HepG2 (cell line): Measurements from ENCODE around the gene MIPEP. TPM values are rescaled to one million over a fixed set of nuclear protein-coding genes. Genes with fewer than 3 reads are reported as not detected.

ENCODE experiments used
- ATAC-seq: fragments of 200-7000 bp; cut with Tn5 transposase; 3 replicates; pipeline ENCODE4 v1.9.1; 2020; ENCODE audit warnings: mild to moderate bottlenecking, moderate library complexity
- BruUV-seq: library from RNA; stranded (reverse); fragments of 400-500 nt; replicated peaks from 2 replicates; lab custom pipeline; 2021; lab: Mats Ljungman, UMichigan
- CTCF ChIA-PET: fragments of 300-600 bp; formaldehyde crosslinking; extraction: SDS; loops from one replicate; lab custom pipeline; 2021; ENCODE audit warnings: low total read pairs, inconsistent platforms, low intra/inter-chr PET ratio; lab: Yijun Ruan, JAX
- POLR2A ChIA-PET: fragments of 350-600 bp; sonication (Branson Sonifier 250); formaldehyde crosslinking; loops from one replicate; lab custom pipeline; 2020; ENCODE audit warnings: antibody characterized with exemption, inconsistent platforms; lab: Yijun Ruan, JAX
- DNase-seq: peaks from one replicate; pipeline ENCODE4 v3.0.0-alpha.2; 2015; ENCODE audit warnings: low spot score
- FAIRE-seq: peaks from 3 replicates; lab custom pipeline; 2011; peaks lifted over from hg19 to GRCh38; lab: Jason Lieb, UNC
- H2AFZ ChIP-seq: one replicate; pipeline ENCODE4 v1.6.1; 2011; ENCODE audit warnings: low read length, inconsistent platforms
- H3K27ac ChIP-seq: fragments of 300-600 bp; 3 replicates; pipeline ENCODE4 v1.8.0; 2011; ENCODE audit warnings: mixed run types, mild to moderate bottlenecking, mixed read lengths, low read length, inconsistent platforms; ENCODE audit not compliant: insufficient read depth; ENCODE audit errors: extremely low read length
- H3K27me3 ChIP-seq, 2 experiments: fragments of 200-600 bp in 1 of 2; 2 replicates in 1 of 2; 3 replicates in 1 of 2; pipeline versions ENCODE4 v1.6.0 to v1.8.0; 2011; ENCODE audit warnings: low read length in 2 of 2, mild to moderate bottlenecking in 2 of 2, moderate library complexity in 2 of 2, inconsistent platforms in 1 of 2; ENCODE audit not compliant: insufficient read depth in 2 of 2, control insufficient read depth in 1 of 2
- H3K36me3 ChIP-seq, 2 experiments: fragments of 200-600 bp in 1 of 2; replicated peaks in 1 of 2; 2 replicates in 1 of 2; 3 replicates in 1 of 2; pipeline versions ENCODE4 v1.5.1 to v1.8.0; 2011; ENCODE audit warnings: low read length in 2 of 2, inconsistent platforms in 1 of 2; ENCODE audit not compliant: insufficient read depth in 2 of 2, control insufficient read depth in 1 of 2
- H3K4me1 ChIP-seq: 2 replicates; pipeline ENCODE4 v1.5.1; 2012; ENCODE audit warnings: low read length, inconsistent platforms; ENCODE audit not compliant: insufficient read depth
- H3K4me2 ChIP-seq: 2 replicates; pipeline ENCODE4 v1.6.0; 2011; ENCODE audit warnings: low read depth, low read length, inconsistent platforms
- H3K4me3 ChIP-seq, 3 experiments: fragments of 200-600 bp in 1 of 3; sonication (generic), shearing (Covaris generic) in 1 of 3; replicated peaks in 1 of 3; 2 replicates each; pipeline ENCODE4 v1.5.1; 2011 to 2016; ENCODE audit warnings: low read length in 3 of 3, inconsistent platforms in 2 of 3, low read depth in 2 of 3, mild to moderate bottlenecking in 2 of 3, control low read depth in 1 of 3, mixed read lengths in 1 of 3; ENCODE audit not compliant: insufficient read depth in 1 of 3
- H3K79me2 ChIP-seq: one replicate; pipeline ENCODE4 v1.6.1; 2011; ENCODE audit warnings: low read length, inconsistent platforms; ENCODE audit not compliant: insufficient read depth
- H3K9ac ChIP-seq: 2 replicates; pipeline ENCODE4 v1.6.0; 2011; ENCODE audit warnings: mild to moderate bottlenecking, low read depth, low read length, inconsistent platforms; ENCODE audit not compliant: insufficient read depth
- H3K9me3 ChIP-seq: 2 replicates; pipeline ENCODE4 v1.5.1; 2012; ENCODE audit warnings: mild to moderate bottlenecking, low read length
- H4K20me1 ChIP-seq: 2 replicates; pipeline ENCODE4 v1.6.0; 2011; ENCODE audit warnings: inconsistent platforms, mild to moderate bottlenecking, low read length, moderate library complexity; ENCODE audit not compliant: insufficient read depth
- AHR ChIP-seq: IDR thresholded peaks from 2 replicates; pipeline ENCODE4 v1.6.1; 2018; ENCODE audit warnings: missing genetic modification reagents, missing compliant biosample characterization
- AKNA ChIP-seq: sonication (generic); formaldehyde crosslinking; IDR thresholded peaks from 2 replicates; pipeline ENCODE4 v1.4.0; 2020; ENCODE audit warnings: missing genetic modification reagents, borderline replicate concordance
- BORCS8-MEF2B ChIP-seq: sonication (generic); formaldehyde crosslinking; IDR thresholded peaks from 2 replicates; pipeline ENCODE4 v1.8.0; 2022; ENCODE audit warnings: mild to moderate bottlenecking, missing genetic modification reagents
- HMG20A ChIP-seq: IDR thresholded peaks from 2 replicates; pipeline ENCODE4 v1.6.1; 2016; ENCODE audit warnings: borderline replicate concordance
- HMG20B ChIP-seq: conservative IDR thresholded peaks from 2 replicates; pipeline ENCODE4 v1.6.1; 2016; ENCODE audit warnings: missing genetic modification reagents, missing compliant biosample characterization
- HOXA7 ChIP-seq: sonication (generic); formaldehyde crosslinking; IDR thresholded peaks from 2 replicates; pipeline ENCODE4 v1.8.1; 2022; ENCODE audit warnings: mild to moderate bottlenecking, missing genetic modification reagents, moderate library complexity
- IKZF4 ChIP-seq: sonication (generic); formaldehyde crosslinking; IDR thresholded peaks from 2 replicates; pipeline ENCODE4 v1.5.1; 2020; ENCODE audit warnings: borderline replicate concordance, mild to moderate bottlenecking, low read depth, missing genetic modification reagents; ENCODE audit errors: not compliant biosample characterization
- KDM3A ChIP-seq: IDR thresholded peaks from 2 replicates; pipeline ENCODE4 v1.6.1; 2018; ENCODE audit warnings: low read depth, missing compliant biosample characterization
- REL ChIP-seq: sonication (generic); formaldehyde crosslinking; conservative IDR thresholded peaks from 2 replicates; pipeline ENCODE4 v1.8.0; 2022; ENCODE audit warnings: mild to moderate bottlenecking, missing genetic modification reagents, moderate library complexity
- RORA ChIP-seq: sonication (generic); formaldehyde crosslinking; IDR thresholded peaks from 2 replicates; pipeline ENCODE4 v1.5.0; 2020; ENCODE audit warnings: mild to moderate bottlenecking, missing genetic modification reagents, moderate library complexity
- SPEN ChIP-seq: sonication (generic); formaldehyde crosslinking; IDR thresholded peaks from 2 replicates; pipeline ENCODE4 v1.5.1; 2020; ENCODE audit warnings: low read depth, mild to moderate bottlenecking, missing genetic modification reagents
- TOE1 ChIP-seq: sonication (generic); formaldehyde crosslinking; IDR thresholded peaks from 2 replicates; pipeline ENCODE4 v1.4.0; 2020; ENCODE audit warnings: mild to moderate bottlenecking, missing genetic modification reagents
- TRIM22 ChIP-seq: fragments of 450-650 bp; IDR thresholded peaks from 2 replicates; pipeline ENCODE4 v1.6.1; 2017
- ZNF747 ChIP-seq: sonication (generic); formaldehyde crosslinking; IDR thresholded peaks from 2 replicates; pipeline ENCODE4 v1.8.1; 2023; ENCODE audit warnings: missing genetic modification reagents, mild to moderate bottlenecking, borderline replicate concordance
- ZSCAN22 ChIP-seq: sonication (generic); formaldehyde crosslinking; IDR thresholded peaks from 2 replicates; pipeline ENCODE4 v1.4.0; 2020; ENCODE audit warnings: mild to moderate bottlenecking, missing genetic modification reagents
- WGBS: methylation state at CpG from one replicate; pipeline ENCODE4 v1.1.6; 2017; ENCODE audit warnings: low lambda C conversion rate; 5-methylcytosine and 5-hydroxymethylcytosine counted together
- in situ Hi-C: cut with HindIII; loops from 2 replicates; pipeline ENCODE4 v1.10.0; 2017; ENCODE audit warnings: low pct_unique_long_range_greater_than_20kb; ENCODE audit not compliant: extremely low pct_ligation_motif_present
- intact Hi-C: fragments of 100-400 bp; cut with micrococcal nuclease; formaldehyde crosslinking; loops from one replicate; pipeline ENCODE4 v1.10.0; 2022; ENCODE audit not compliant: unreplicated experiment
- polyA plus RNA-seq, 8 experiments: library from polyadenylated mRNA; depleted of rRNA in 3 of 8; stranded (reverse) in 7 of 8; unstranded in 1 of 8; fragments of >200 nt; fragmentation: Illumina TruSeq in 4 of 8; extraction: Trizol in 4 of 8; gene quantifications; 2 replicates each; pipeline versions ENCODE4 v1.2.1 to v1.2.3, GENCODE V29; 2011 to 2016; ENCODE audit warnings: low read depth in 4 of 8, missing spikeins in 1 of 8, mixed read lengths in 1 of 8; ENCODE audit not compliant: insufficient read depth in 1 of 8
- total RNA-seq, 5 experiments: library from RNA; depleted of rRNA; stranded (reverse); fragments of >200 nt; fragmentation: Illumina TruSeq; extraction: Trizol; gene quantifications; 2 replicates each; pipeline ENCODE4 v1.2.3, GENCODE V29; 2016; ENCODE audit warnings: low read depth in 1 of 5

The MIPEP gene
- total and polyA plus RNA-seq, 2 of the 13 experiments (the other 11 are each of a cell fraction or from before 2014, with no cell fraction given): 9.3 to 24.1 TPM

GRCh38 chr13:23848646-23849141 is 40.5 kb downstream of the MIPEP start:
- TF ChIP-seq HOXA7 (CRISPR knock-in tag): no peak
- no peak for TF ChIP-seq TOE1 (CRISPR knock-in tag)
- no peak for TF ChIP-seq HMG20B (CRISPR knock-in tag)
- TF ChIP-seq SPEN: no peak
- no peak for TF ChIP-seq IKZF4
- Histone ChIP-seq H3K9ac (no peak overlapping the region), H3K27ac (no peak overlapping the region), H3K79me2 (no peaks in the 10 kb centered on the region), H2AFZ (no peak overlapping the region), H3K4me2 (no peak overlapping the region), H3K9me3 (no peaks in the 10 kb centered on the region), H4K20me1 (no peaks in the 10 kb centered on the region), H3K27me3 (no peaks in the 10 kb centered on the region), H3K4me1 (no peaks in the 10 kb centered on the region), H3K36me3 (no peaks in the 10 kb centered on the region; a peak in 1 of 5 replicates), H3K4me3 (no peak overlapping the region)
- in situ Hi-C loops: no loop called here
- ChIA-PET CTCF (no interaction called here), POLR2A (no interaction called here)
- BruUV-seq: no TSS peak
- FAIRE-seq (no peak), DNase-seq (no peak), ATAC-seq (no peak)
- 86% methylated on average over 5 of the region's 8 CpGs for WGBS
- intact Hi-C loops: no loop called here

GRCh38 chr13:23848019-23848418 is 41.2 kb downstream of the MIPEP start:
- 97% methylated on average over 2 of the region's 2 CpGs for WGBS
- H4K20me1 ChIP-seq: no peaks in the 10 kb centered on the region
- H3K27me3 ChIP-seq: no peaks in the 10 kb centered on the region
- ATAC-seq: no peak
- H3K4me1 ChIP-seq: no peaks in the 10 kb centered on the region
- intact Hi-C loops (no loop called here), in situ Hi-C loops (no loop called here)
- no peak overlapping the region for H3K4me3 ChIP-seq
- H3K79me2 ChIP-seq: no peaks in the 10 kb centered on the region
- no peak overlapping the region for H2AFZ ChIP-seq
- no peaks in the 10 kb centered on the region; a peak in 1 of 5 replicates for H3K36me3 ChIP-seq
- no peak for DNase-seq
- no peak overlapping the region for H3K4me2 ChIP-seq
- no peak overlapping the region for H3K9ac ChIP-seq
- no peak for FAIRE-seq
- no TSS peak for BruUV-seq
- no peak overlapping the region for H3K27ac ChIP-seq
- H3K9me3 ChIP-seq: no peaks in the 10 kb centered on the region
- ChIA-PET POLR2A (no interaction called here), CTCF (no interaction called here)
- TF ChIP-seq TRIM22: no peak
- no peak for TF ChIP-seq AKNA (CRISPR knock-in tag)
- TF ChIP-seq REL (CRISPR knock-in tag): no peak
- TF ChIP-seq AHR (CRISPR knock-in tag): no peak
- no peak for TF ChIP-seq RORA (CRISPR knock-in tag)
- TF ChIP-seq BORCS8-MEF2B: no peak
- no peak for TF ChIP-seq HMG20A (CRISPR knock-in tag)
- no peak for TF ChIP-seq KDM3A (CRISPR knock-in tag)
- TF ChIP-seq ZSCAN22 (CRISPR knock-in tag): no peak
- TF ChIP-seq ZNF747 (CRISPR knock-in tag): no peak
